Glutamatergic neuron (in vitro differentiated cells): ENCODE results near the gene PPP2R2C. TPM values are rescaled to one million over a fixed set of nuclear protein-coding genes. Genes with fewer than 3 reads are reported as not detected.
A peak's percentile ranks its signal among the peaks of the same experiment; 100 is the strongest.

Source experiments
- DNase-seq: peaks from one replicate; pipeline ENCODE4 v3.0.0; 2022
- H3K27ac Mint-ChIP-seq: one replicate; pipeline ENCODE4 v1.8.0; 2020; ENCODE audit warnings: mild to moderate bottlenecking, mixed read lengths, inconsistent platforms; ENCODE audit not compliant: unreplicated experiment
- H3K27me3 Mint-ChIP-seq: one replicate; pipeline ENCODE4 v1.8.0; 2020; ENCODE audit warnings: mild to moderate bottlenecking, moderate library complexity, mixed read lengths, inconsistent platforms; ENCODE audit not compliant: unreplicated experiment
- H3K36me3 Mint-ChIP-seq: one replicate; pipeline ENCODE4 v1.8.0; 2020; ENCODE audit warnings: mild to moderate bottlenecking, mixed read lengths, inconsistent platforms; ENCODE audit not compliant: unreplicated experiment
- H3K4me1 Mint-ChIP-seq: one replicate; pipeline ENCODE4 v1.8.0; 2020; ENCODE audit warnings: mild to moderate bottlenecking, low read depth, mixed read lengths, inconsistent platforms; ENCODE audit not compliant: unreplicated experiment
- H3K4me3 Mint-ChIP-seq: one replicate; pipeline ENCODE4 v1.8.0; 2020; ENCODE audit warnings: mild to moderate bottlenecking, mixed read lengths, inconsistent platforms; ENCODE audit not compliant: unreplicated experiment
- H3K9me3 Mint-ChIP-seq: one replicate; pipeline ENCODE4 v1.8.0; 2020; ENCODE audit warnings: mild to moderate bottlenecking, moderate library complexity, mixed read lengths, inconsistent platforms; ENCODE audit not compliant: unreplicated experiment
- total RNA-seq: library from RNA; stranded (reverse); fragmentation: NEBNext Ultra II Directional; extraction: Animal tissue kit (Norgen Biotek cat#: 25700); gene quantifications from one replicate; pipeline ENCODE4 v1.2.1, GENCODE V29; 2021; ENCODE audit not compliant: unreplicated experiment
- TF ChIP-seq, protein P1 (sequence below): fragments of 200-600 bp; sonication (generic); IDR thresholded peaks from one replicate; pipeline ENCODE4 v1.5.0; 2021; ENCODE audit not compliant: partially characterized antibody, unreplicated experiment

Gene PPP2R2C
- total RNA-seq, 1 donor from 2014 or later: 9.4 TPM

DNA sequence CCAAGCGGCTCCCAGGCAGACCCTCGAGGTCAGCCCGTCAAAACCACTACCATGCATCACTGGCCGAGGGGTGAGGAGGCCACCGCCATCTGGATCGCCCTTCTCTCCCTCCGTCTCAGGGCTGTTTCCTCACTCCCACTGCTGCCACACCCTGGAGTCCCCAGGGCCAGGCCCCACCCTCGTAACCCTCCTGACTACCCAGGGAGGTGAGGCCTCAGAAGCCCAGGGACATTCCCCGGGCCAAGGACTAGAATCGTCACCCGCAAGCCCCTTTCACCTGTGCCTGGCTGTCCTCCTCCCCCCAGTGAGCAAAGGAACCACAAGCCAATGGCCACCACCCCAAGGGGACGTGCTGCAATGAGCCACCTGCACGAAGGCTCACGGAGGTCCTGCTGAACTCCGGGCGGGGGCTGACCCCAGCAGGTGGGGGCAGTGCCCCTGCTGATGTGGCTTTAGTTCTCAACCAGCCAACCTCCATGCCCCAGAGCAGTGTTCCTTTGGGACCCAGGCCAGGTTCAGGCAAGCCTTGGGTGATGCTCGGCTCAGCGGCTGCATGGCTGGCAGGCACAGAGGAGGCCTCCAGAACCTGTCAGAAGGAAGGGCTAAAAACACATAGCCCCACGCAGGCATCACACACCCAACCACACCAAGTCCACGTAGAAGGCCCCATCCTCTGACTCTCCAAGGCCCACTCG lies 23.8 kb downstream of the PPP2R2C start:
- Mint-ChIP-seq H3K4me1 (peaks cover 34% of the 10 kb centered on the region), H3K9me3 (peaks cover 16% of the 10 kb centered on the region), H3K4me3 (no peak overlapping the region), H3K27me3 (peaks cover 11% of the 10 kb centered on the region), H3K27ac (no peak overlapping the region), H3K36me3 (no peaks in the 10 kb centered on the region)
- TF ChIP-seq, protein P1, sequence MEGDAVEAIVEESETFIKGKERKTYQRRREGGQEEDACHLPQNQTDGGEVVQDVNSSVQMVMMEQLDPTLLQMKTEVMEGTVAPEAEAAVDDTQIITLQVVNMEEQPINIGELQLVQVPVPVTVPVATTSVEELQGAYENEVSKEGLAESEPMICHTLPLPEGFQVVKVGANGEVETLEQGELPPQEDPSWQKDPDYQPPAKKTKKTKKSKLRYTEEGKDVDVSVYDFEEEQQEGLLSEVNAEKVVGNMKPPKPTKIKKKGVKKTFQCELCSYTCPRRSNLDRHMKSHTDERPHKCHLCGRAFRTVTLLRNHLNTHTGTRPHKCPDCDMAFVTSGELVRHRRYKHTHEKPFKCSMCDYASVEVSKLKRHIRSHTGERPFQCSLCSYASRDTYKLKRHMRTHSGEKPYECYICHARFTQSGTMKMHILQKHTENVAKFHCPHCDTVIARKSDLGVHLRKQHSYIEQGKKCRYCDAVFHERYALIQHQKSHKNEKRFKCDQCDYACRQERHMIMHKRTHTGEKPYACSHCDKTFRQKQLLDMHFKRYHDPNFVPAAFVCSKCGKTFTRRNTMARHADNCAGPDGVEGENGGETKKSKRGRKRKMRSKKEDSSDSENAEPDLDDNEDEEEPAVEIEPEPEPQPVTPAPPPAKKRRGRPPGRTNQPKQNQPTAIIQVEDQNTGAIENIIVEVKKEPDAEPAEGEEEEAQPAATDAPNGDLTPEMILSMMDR: no peak
- no peak for DNase-seq

DNA sequence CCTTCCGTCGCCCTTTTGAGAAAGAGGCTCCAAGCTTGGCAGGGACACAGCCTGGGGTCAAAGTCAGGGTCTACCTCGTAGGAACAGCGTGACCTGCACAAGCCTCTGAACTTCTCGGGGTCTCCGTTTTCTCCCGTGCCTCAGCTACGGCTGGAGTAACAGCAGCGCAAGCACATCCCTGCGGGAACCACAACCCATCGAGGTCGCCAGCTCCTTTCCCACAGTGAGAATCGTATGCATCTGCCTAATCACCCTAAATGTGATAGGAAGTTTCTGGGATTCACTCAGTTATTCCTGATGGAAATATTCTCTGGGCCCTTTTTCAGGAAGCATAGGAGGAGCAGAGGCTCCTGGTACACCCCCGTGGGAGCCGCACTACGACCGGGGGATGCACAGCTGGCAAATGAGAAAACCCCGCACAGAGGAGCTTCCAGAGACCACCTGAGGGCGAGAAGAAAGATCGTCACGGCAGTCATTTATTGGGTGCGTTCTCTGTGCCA lies 24.7 kb downstream of the PPP2R2C start:
- peaks cover 41% of the 10 kb centered on the region for H3K4me1 Mint-ChIP-seq
- no peak overlapping the region for H3K27ac Mint-ChIP-seq
- H3K9me3 Mint-ChIP-seq: peaks cover 16% of the 10 kb centered on the region
- TF ChIP-seq, protein P1: no peak
- peaks cover 8% of the 10 kb centered on the region for H3K27me3 Mint-ChIP-seq
- H3K4me3 Mint-ChIP-seq: no peak overlapping the region
- DNase-seq: no peak
- no peaks in the 10 kb centered on the region for H3K36me3 Mint-ChIP-seq

DNA sequence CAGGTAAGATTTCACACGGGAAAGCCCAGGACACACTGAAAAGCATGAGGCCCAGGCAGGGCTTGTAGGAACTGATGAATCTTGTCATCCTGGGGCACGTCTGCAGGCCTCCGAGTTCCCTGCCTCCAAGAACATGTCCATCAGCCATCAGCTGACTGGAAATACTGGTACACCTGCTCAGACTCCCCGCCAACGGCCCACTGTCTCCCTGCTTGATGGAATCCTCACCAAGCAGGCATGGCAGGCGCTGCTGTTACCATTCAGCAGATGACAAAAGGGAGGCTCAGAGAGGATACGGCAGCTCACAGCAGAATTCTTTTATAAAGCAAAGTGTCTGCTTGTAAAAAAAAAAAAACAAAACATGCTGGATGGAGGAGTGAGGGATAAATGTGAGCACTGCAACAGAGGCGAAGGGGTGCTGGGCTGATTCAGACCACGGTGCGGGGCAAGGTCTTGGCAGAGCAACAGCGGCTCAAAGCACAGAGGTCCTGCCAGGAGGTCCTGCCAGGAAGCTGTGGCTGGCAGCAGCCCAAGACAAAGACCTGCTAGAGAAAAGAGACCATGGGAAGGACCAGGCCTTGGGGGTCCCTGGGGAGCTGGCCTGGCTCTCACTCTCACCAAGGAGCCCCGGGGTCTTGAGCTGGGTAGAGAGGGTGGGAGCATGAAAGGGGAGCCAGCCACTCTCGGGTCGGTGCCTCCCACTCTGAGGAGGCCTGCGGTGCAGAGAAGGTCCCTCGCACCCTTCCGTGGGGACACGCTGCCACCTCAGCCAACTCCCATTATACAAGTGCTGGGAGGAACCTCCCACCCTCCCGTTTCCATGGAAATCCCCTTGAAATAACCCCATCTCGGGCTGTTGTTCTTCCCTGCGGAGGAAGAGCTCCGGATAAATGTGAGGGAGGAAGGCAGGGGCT lies 25.6 kb downstream of the PPP2R2C start:
- DNase-seq: no peak
- Mint-ChIP-seq H3K27ac (no peak overlapping the region), H3K4me3 (peak overlapping the region; percentile 34), H3K36me3 (no peaks in the 10 kb centered on the region), H3K4me1 (peaks cover 41% of the 10 kb centered on the region), H3K27me3 (peaks cover 8% of the 10 kb centered on the region), H3K9me3 (peaks cover 11% of the 10 kb centered on the region)
- TF ChIP-seq, protein P1: no peak

DNA sequence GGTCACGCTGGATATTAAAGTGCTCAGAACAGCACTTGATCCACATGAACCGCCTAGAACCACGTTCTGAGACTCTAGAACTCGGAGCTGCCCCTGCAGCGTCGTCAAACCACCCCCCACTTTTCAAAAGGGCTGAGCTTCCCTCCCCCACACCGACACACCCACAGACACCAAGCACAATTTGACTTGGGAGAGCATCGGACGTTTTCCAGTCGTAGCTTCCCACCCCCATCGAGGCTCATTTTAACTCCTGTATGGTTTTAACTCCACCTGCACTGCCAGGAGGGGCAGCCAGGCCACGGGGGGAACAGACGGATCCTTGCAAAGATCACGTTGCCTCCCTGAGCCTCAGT lies 26.3 kb downstream of the PPP2R2C start:
- Mint-ChIP-seq H3K27me3 (peaks cover 8% of the 10 kb centered on the region), H3K9me3 (peaks cover 10% of the 10 kb centered on the region), H3K36me3 (no peaks in the 10 kb centered on the region), H3K4me3 (peak overlapping the region; percentile 7), H3K4me1 (peaks cover 41% of the 10 kb centered on the region), H3K27ac (no peak overlapping the region)
- TF ChIP-seq, protein P1: no peak
- DNase-seq: no peak
